Measurements from ENCODE around the gene NACAD.

NACAD gene

DNA sequence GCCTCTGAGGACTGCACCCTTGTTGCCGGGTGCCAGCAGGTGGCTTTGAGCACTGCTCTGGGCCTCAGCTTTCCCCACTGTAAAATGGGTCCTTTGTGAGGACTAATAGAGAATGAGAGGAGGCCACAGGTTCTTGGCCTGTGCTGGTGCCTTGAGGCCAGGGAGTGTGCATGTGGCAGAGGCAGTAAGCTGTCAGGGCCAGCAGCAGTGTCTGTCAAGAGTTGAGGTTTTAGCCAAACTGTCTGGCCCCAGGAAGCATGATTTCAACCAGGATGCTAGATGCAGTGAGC lies 13.5 kb downstream of the NACAD start:
- no peak for DNase-seq (ENCODE audit: low spot score)

DNA sequence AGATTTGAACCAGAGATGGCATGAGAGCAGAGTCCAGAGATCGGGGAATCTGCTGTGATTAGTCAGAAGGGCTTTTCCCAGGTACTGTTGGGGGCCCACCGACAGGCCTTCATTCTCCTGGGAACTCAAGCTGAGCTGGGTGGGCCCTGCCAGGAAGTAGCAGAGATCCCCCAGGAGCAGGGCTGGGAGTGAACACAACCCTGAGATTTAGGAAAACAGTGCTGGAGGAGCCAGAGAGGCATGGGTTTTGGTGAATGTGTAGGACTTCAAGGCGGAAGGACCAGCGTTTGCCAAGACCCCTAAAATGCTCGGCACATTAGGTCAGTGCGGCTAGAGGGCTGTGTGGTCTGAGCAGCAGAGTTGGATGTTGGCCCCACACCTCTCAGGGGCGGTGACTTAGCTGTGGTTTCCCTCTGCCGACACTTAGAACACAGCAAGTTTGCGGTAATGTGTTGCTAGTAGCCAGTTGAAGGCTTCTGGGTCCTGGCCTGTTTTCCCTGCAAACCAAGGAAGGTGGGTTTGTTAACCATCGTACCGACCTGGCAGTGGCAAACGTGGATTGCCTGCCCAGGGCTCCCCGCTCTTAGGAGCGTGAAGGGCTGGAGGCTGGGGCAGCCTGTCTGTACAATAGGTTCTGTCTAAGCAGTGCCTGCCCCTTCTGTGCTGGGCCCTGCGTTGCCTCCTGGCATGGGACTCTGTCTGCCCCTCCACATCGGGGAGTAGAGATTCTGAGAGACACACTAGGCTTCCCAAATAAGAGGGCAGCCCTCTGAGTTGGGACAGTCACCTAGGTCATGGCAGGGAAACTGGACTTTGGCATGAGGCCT lies 14.0 kb downstream of the NACAD start:
- DNase-seq (ENCODE audit: low spot score), result no peak

DNA sequence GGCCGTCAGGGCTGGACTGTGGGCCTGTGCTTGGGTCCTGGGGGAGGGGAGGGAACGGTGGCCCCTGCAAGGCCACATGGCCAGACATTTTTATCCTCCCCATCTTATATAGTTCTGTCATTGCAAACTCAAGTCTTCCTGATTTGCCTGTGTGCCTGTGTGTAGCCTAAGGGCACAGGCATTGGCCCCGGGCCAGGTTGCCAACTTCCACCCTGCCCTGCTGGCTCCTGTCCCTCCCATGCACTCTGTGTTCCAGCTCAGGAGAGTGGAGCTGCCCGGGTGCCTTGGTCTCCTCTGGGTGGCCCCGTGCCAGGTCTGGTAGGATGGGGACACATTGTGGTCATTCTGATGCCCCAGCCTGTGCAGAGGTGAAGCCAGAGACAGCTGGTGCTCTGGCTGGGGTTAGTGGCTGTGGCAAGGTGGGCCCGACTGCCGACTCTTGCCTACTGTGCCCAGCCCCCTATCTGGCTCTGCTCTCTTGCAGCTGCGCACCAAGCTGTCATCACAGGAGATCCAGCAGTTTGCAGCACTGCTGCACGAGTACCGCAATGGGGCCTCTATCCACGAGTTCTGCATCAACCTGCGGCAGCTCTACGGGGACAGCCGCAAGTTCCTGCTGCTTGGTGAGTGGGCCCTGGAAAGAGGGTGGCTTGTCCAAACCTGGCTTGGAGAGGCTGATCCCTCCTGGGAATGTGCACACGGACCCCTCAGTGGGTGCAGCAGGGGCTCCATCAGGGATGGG lies 14.8 kb downstream of the NACAD start:
- peak; percentile 21 for DNase-seq (ENCODE audit: low spot score)

DNA sequence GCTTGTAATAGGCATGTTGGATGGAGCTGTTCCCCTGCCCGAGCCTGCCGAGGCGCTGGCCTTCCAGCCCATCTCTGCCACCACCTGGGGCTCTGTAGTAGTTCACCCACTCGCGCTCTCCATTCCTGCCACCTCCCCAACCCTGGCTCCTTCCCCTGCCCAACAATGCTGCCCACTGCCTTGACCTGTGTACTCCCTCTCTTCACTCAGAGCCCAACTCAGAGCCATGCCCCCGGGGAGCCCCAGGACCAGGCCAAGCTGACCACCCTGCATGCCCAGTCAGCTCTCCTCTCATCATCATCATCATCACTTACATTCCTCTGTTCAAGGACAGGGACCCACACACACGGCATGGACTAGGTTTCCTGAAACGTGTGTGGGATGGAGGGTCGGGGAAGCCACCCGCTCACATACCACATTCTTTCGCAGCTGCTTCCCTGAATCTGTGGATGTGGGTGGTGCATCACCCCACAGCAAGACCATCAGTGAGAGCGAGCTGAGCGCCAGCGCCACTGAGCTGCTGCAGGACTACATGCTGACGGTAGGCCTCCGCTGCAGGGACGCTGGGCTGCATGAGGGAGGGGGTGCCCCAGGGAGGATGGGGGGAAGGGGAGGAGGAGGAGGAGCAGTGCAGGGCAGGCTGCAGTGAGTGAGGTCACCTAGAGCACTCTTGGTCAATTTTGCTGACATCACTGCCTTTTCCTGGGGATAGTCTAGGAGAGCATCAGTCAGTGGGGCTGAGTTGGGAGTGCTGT lies 15.6 kb downstream of the NACAD start:
- peak; percentile 29 for DNase-seq (ENCODE audit: low spot score)

DNA sequence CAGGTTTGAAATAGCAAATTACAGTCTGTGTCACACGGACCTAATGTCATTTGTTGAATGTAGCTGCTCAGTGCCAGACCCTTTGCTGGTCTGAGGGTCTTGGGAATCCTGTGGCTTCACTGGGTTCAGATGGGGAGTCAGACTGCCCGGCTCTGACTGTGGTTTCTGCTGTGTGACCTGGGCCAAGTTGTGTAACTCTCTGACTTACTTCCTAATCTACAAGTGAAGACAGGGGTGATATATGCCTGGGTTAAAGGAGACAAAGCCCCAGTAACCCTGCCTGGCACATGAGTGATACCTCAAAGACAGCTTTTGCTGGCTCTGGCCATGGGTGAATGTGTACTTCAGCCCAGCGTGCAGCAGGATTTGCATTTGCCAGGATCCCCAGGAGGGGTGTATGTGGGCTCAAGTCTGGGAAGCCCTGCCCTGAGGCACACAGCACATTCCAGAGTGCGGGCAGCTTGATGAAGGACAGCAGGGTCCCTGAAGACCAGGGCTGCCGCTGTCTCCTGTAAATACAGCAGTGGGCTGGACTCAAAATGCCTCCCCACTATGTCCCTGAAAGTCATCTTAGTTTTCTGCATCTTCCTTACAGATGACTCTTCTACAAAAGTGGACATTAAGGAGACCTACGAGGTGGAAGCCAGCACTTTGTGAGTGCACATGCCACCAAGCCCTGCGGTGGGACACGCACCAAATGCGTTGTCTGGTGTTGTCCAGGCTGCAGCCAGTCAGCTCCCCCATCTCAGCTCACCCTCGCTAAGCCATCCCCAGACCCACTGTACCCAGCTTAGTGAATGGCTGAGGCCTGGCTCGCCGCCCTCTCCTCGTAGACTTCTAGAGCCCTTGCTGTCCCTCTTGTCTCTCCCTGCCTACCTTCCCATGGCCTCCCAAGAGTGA lies 16.4 kb downstream of the NACAD start:
- DNase-seq (ENCODE audit: low spot score), result peak; percentile 32

DNA sequence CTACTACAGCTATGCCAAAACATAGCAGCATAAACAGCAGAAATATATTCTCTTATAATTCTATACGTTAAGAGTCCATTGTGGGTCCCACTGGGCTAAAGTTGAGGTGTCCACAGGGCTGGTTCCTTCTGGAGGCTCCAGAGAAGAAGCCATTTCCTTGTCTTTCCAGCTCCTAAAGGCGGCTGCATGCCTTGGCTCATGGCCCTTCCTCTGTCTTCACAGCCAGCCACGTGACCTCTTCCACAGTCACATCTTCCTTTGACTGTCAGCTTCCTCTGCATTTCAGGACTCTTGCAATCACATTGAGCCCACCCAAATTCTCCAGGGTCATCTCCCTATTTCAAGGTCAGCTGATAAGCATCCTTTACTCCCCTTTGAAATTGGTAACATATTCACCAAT lies 17.2 kb downstream of the NACAD start:
- DNase-seq (ENCODE audit: low spot score), result no peak

DNA sequence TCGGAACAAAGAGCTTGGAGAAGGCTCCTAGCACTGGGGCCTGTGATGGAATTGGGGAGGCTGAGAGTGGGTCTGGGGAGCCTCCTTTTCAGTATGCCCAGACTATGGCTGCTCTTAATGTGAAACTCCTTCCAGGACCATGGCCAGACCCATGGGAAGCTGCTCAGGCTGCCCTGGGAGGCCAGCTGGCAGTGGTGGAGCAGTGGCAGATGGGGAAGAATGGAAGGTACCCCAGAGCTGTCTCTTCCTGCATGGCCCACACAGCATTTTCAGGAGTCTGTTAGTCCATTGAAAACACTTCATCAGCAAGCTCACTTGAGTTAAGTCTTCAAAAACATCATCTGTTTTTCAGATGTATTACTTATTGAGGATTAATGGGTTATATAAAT lies 18.5 kb downstream of the NACAD start:
- no peak for DNase-seq (ENCODE audit: low spot score)

DNA sequence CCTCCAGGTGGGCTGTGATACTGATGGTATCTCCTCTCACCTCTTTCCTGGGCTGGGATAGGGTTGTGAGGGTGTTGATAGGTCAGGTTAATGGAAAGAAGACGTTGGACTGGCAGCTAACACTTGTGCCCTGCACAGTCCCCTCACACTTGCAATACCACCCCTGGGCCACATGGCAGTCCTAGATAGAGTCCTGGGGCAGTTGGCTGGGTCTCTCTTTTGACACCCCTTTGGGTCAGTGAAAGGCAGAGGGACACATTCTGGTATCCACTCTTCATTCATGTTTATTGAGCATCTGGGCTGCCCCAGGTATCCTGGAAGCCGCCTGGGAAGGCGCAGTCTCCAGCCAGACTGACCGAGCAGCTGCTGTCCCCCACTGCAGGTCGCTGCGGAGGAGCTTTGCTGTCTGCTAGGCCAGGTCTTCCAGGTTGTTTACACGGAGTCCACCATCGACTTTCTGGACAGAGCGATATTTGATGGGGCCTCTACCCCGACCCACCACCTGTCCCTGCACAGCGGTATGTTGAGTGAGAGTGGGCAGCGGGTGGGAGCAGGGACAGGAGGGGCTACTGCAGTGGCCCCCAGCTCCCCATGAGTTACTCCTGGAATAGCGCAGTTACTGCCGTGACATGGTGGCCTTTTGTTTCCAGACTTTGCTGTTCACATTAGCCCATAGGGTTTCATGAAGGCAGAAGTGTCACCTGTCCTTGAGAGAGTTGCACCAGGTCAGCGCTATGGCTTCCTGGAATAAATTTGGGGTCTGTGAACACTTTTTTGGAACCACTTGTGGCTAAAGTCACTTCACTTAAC lies 19.1 kb downstream of the NACAD start:
- peak; percentile 33 for DNase-seq (ENCODE audit: low spot score)

DNA sequence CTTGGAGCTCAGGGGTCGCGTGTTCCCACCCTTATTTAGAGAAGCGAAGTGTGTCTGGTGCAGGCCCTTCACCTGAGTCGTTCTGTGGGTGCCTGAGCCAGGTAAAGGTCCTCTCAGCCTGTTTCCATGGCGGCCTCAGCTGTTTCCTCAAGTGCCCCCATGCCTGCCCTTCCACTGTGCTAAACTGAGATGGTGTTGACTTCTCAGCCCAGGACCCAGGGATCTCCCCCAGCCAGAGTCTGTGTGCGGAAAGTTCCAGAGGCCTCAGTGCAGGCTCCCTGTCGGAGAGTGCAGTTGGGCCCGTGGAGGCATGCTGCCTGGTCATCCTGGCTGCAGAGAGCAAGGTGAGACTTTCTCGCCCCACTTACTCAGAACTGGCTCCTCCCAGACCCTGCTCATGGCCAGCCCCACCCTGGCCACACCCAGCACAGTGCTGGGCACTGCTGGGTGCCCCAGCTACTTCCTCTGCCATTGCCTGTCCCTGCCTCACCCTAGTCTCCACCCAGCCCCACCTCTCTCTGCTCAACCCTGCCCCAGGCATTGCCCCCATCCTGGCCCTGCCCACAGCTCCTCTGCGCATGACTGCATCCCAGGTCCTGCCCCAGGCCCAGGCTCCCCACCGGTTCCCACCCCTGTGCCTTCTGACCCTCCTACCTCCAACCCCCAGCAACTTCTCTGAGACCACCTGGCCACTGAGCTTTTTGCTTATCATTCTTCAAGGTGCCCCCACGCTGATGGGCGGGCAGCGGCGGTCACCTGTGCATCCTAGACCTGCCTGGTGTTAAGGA lies 20.3 kb downstream of the NACAD start:
- peak; percentile 34 for DNase-seq (ENCODE audit: low spot score)

DNA sequence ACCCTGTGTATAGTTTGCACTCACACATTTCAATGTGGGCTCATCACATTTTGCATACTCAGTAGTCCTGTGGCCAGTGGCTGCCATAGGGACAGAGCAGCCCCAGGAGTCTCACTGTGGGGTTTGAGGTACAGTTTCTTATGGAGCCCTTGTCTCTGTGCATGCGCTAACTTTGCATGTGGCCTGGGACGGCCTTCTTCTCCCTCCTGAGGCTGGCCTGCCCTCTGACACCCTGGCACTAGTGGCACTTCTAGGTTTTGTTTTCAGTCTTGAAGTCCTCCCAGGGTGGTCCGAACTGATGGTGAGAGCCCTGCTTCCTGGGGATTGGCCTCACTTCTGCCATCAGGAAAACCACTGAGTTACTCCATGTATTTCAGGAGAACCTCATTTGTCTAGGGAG lies 21.2 kb downstream of the NACAD start:
- no peak for DNase-seq (ENCODE audit: low spot score)

DNA sequence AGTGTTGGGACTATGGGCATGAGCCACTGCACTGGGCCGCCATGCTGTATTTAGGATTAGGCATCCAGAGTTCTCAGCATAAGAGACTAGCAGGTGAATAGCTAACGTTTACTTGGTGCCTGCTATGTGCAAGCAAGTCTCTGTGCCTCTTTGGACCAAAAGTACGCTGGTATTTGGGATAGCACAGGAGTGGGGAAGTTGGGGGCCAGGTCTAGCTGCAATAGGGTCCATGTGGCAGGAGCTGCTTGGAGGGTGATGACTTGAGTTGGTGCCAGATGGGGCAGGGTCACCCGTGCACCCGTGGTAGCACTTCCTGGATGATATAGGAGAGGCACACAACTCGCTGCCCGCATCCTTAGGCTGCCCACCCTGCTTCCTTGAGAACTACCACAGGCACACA lies 22.4 kb downstream of the NACAD start:
- no peak for DNase-seq (ENCODE audit: low spot score)

DNA sequence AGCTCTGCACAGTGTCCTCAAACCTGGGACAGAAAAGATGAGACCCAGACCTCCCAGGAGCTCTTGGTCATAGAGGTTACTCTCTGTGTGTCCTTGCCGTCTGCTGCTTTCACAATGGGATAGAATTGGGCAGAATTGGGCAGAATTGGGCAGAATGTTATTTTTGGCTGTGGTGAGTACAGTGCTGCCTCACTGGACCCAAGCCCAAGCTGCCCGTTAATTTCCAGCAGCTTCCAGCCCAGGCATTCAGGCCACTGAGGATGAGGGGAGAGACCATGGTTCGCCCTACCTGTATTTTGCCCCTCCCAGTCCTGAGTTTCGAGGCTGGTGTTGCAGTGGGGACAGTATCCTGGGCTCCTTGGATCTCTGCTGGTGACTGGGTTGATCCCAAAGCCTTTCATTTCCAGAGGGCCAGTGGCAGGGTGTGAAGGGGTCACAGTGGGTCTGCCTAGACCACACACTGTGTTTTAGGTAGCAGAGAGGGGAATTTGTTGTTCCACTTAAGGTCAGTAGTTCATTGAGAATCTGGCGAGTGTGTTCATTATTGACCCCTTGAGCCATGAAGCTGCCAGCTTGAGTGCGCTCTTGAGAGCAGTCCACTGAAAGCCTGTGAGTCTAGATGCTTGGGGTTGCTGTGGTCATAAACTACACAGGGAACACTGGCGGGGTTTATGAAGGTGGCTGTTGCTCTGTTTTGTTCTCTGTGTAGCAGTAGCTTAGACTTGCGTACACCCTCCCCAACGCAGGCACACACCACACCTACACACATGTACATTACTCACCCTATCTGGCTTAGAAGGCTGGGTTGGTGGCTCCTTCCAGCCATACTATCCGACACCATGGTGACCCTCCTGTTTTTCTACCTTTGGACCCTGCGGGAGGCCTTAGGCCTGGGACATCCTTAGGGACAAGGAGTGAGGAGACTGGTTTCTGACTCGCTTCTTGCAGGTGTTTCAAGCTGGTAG lies 23.5 kb downstream of the NACAD start:
- DNase-seq (ENCODE audit: low spot score), result no peak

DNA sequence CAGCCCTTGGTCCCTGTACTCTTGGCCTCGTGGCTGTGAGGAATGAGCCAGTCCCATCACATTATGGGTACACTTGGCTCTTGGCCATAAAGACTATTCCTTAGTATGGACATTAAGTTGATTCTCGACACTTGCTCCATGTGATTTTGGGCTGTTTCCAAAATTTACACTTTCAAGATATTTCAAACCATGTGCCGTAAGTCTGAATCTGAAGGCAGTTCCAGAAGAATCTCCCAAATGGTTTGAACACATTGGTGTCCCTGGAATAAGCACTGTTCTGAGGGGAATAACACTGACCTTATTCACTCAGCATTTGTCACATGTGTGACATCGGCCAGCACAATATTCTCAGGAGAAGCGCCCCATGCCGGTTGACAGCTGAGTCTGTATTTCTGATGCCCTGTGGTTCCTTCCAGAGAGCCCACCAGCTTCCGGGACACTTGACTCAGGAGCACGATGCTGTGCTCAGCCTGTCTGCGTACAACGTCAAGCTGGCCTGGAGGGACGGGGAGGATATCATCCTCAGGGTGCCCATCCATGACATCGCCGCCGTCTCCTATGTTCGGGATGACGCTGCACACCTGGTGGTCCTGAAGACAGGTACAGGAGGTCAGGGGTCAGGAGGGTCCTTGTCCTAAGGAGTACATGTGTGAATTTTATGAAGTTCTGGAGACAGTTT lies 24.6 kb downstream of the NACAD start:
- no peak for DNase-seq (ENCODE audit: low spot score)

DNA sequence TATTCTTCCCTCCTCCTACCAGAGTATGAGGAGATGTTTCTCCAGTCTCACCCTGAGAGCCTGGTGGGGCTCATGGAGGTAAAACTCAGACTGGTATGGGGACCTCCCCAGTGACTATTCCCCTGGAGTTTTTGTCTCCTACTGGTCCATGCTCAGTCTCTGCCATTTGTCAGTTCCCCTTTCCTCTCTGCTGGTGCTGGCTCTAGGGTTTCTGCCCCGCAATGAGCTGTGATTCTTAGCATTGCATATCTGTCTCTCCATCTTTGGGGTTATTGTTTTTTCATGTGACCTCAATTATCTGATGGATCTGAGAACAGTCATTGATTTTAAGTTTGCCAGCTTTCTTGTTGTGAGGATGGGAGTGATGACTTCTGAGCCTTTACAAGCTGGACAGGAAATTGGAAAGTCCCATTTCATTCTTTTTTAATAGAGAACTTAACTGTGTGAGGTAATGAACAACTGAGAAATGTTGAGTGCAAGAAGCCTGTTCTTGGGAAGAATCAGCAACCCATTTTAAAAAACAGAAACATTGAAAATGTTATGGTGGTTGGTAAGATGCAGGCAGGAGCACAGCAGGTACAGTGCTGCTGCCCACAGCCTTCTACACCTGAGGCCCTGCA lies 26.9 kb downstream of the NACAD start:
- DNase-seq (ENCODE audit: low spot score), result no peak

DNA sequence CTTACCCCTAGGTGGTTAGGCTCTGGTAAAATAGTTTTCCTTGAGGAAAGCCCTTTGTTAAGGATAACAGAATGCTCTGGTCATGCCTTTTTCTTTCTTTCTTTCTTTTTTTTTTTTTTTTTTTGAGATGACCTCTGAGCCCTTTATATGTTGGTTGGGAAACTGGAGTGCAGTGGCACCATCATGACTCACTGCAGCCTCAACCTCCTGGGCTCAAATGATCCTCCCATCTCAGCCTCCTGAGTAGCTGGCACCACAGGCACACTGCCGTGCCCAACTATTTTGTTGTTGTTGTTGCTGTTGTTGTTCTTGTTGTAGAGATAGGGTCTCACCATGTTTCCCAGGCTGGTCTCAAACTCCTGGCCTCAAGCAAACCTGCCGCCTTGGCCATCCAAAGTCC lies 27.4 kb downstream of the NACAD start:
- DNase-seq (ENCODE audit: low spot score), result no peak

DNA sequence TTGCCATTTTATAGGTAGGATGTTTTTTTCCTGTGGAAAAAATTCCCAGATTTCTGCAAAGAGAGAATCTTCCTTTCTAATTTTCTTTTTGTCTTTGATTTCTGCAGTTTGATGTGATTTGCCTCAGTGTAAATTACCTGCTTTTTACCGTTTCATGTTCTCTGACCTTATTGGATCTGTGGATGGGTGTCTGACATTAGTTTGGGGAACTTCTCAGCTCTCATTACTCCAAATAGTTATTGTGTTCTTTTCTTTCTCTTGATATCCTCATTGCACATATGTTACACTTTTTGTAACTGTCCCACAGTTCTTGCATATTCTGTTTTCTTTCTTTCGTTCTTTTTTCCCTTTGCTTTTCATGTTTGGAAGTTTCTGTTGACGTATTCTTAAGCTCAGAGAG lies 28.5 kb downstream of the NACAD start:
- DNase-seq (ENCODE audit: low spot score), result no peak

DNA sequence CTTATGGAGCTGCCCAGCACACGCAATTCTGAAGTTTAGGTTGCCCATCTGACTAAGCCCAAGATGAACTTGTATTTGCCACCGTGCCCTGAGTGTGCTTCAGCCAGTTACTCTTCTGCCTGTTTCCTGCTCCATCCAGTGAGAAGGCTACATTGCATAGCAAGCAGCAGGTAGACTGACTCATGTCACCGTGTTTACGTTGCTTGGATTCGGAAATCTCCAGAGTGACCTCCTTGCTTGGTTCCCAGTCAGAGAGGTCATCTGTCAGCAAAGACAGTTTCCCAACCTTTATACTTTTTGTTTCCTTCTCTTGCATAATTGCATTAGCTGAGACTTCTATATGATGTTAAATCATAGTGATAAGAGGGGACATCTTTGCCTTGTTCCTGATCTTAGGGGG lies 30.9 kb downstream of the NACAD start:
- DNase-seq (ENCODE audit: low spot score), result no peak

DNA sequence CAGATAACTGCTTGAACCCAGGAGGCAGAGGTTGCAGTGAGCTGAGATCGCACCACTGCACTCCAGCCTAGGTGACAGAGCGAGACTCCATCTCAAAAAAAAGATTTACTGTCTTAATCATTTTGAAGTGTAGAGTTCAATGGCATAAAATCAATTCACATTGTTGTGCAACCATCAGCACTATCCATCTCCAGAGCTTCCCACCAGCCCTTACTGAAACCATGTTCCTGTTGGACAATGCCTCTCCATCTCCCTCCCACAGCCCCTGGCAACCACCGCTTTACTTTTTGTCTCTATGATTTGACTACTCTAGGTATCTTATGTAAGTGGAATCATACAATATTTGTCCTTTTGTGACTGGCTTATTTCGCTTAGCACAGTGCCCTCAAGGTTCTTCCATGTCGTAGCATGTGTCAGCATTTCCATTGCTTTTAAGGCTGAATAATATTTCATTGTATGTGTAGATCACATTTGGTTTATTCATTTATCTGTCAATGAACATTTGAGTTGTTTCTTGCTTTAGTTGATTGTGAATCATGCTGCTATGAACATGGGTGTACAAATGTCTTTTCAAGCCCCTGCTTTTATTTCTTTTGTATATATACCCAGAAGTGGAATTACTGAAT lies 33.1 kb downstream of the NACAD start:
- no peak for DNase-seq (ENCODE audit: low spot score)
